Measurements from ENCODE around the gene NEUROG2.
A peak's percentile ranks its signal among the peaks of the same experiment; 100 is the strongest.
"Not testable (repeated sequence)": the region's sequence is repeated elsewhere in the genome, so short reads cannot be mapped to it uniquely, and the experiment has no call there.

NEUROG2 gene

GRCh38 chr4:112510291-112511092, 5.5 kb downstream of the NEUROG2 start:
- DNase-seq (ENCODE audit: low read depth), result no peak
- no peak for TF ChIP-seq CTCF (conservative IDR thresholded peaks at IDR 0.05; ENCODE audit: low read depth, low read length)
- H3K4me3 ChIP-seq (ENCODE audit: low read length), result no peak overlapping the region

- H3K4me3 ChIP-seq (ENCODE audit: low read length), result peak overlapping the region; percentile 7
- no peak for TF ChIP-seq CTCF (conservative IDR thresholded peaks at IDR 0.05; ENCODE audit: low read depth, low read length)
- no peak for DNase-seq (ENCODE audit: low read depth)
These were observed 6.5 kb downstream of the NEUROG2 start for GRCh38 chr4:112509243-112510141.

- no peak for DNase-seq (ENCODE audit: low read depth)
- no peak overlapping the region for H3K4me3 ChIP-seq (ENCODE audit: low read length)
- TF ChIP-seq CTCF (conservative IDR thresholded peaks at IDR 0.05; ENCODE audit: low read depth, low read length), result no peak
These were observed 7.6 kb downstream of the NEUROG2 start for GRCh38 chr4:112508356-112508755.

GRCh38 chr4:112504807-112505206, 11.2 kb downstream of the NEUROG2 start:
- DNase-seq (ENCODE audit: low read depth), result no peak
- no peak overlapping the region for H3K4me3 ChIP-seq (ENCODE audit: low read length)
- TF ChIP-seq CTCF (conservative IDR thresholded peaks at IDR 0.05; ENCODE audit: low read depth, low read length), result no peak

- no peak overlapping the region for H3K4me3 ChIP-seq (ENCODE audit: low read length)
- no peak for TF ChIP-seq CTCF (conservative IDR thresholded peaks at IDR 0.05; ENCODE audit: low read depth, low read length)
- DNase-seq (ENCODE audit: low read depth), result no peak
These were observed 13.1 kb downstream of the NEUROG2 start for GRCh38 chr4:112502871-112503270.

GRCh38 chr4:112492321-112492720, 23.7 kb downstream of the NEUROG2 start:
- DNase-seq (ENCODE audit: low read depth), result no peak
- no peak for TF ChIP-seq CTCF (conservative IDR thresholded peaks at IDR 0.05; ENCODE audit: low read depth, low read length)
- H3K4me3 ChIP-seq (ENCODE audit: low read length), result no peak overlapping the region

- H3K4me3 ChIP-seq (ENCODE audit: low read length); DNase-seq (ENCODE audit: low read depth): not testable (repeated sequence)
These were observed 25.2 kb downstream of the NEUROG2 start for GRCh38 chr4:112490808-112491207.
